ENCODE data around the gene NFKB1.

DNA sequence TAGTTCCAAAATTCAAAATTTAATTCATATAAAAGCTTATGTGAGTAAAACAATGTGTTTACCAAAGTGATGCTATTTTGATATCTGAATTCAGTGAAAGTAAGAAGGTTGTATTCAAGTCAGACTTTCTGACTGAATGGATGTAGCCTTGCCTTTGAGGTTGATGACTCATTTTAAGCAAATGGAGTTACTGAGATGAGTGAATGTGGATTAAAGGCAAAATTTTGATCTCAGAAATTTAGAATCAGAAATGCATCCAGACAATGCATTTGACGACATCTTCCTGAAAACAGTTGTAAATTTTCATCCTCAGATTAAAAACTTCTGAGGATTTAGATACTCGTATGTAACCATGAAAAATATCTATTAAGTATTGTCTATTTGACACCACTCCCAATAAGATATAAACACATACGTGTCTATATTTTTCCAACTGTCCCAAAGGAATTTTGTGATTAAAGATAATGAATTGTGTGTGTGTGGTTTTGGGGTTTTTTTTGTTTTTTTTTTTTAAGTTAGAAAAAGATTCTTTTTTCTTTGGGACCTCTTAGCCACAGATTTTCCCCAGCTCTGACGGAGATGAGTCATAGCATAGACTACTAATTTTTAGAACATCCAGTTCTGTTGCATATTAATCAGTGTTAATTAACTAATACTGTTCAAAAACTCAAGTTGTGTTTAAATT, 34.4 kb downstream of the NFKB1 start:
- TF ChIP-seq, protein P1, sequence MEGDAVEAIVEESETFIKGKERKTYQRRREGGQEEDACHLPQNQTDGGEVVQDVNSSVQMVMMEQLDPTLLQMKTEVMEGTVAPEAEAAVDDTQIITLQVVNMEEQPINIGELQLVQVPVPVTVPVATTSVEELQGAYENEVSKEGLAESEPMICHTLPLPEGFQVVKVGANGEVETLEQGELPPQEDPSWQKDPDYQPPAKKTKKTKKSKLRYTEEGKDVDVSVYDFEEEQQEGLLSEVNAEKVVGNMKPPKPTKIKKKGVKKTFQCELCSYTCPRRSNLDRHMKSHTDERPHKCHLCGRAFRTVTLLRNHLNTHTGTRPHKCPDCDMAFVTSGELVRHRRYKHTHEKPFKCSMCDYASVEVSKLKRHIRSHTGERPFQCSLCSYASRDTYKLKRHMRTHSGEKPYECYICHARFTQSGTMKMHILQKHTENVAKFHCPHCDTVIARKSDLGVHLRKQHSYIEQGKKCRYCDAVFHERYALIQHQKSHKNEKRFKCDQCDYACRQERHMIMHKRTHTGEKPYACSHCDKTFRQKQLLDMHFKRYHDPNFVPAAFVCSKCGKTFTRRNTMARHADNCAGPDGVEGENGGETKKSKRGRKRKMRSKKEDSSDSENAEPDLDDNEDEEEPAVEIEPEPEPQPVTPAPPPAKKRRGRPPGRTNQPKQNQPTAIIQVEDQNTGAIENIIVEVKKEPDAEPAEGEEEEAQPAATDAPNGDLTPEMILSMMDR (IDR thresholded peaks at IDR 0.05; ENCODE audit: insufficient read depth, low read length, poor library complexity, severe bottlenecking): no peak
- TF ChIP-seq EZH2phosphoT487 (conservative IDR thresholded peaks at IDR 0.05; ENCODE audit: low read length): no peak

All from SU-DHL-6 (cell line).